IMR-90 (cell line): ENCODE measurements around the gene VAC14. TPM values are rescaled to one million over a fixed set of nuclear protein-coding genes. Genes with fewer than 3 reads are reported as not detected.

Source experiments
- ATAC-seq: fragments of 200-7000 bp; cut with Tn5 transposase; 2 replicates; pipeline ENCODE4 v1.9.1; 2020; ENCODE audit warnings: low read depth, mild to moderate bottlenecking, moderate library complexity
- BruUV-seq: library from RNA; stranded (reverse); fragments of 400-500 nt; replicated peaks from 2 replicates; lab custom pipeline; 2021; lab: Mats Ljungman, UMichigan
- CTCF ChIA-PET: fragments of 300-600 bp; formaldehyde crosslinking; extraction: SDS; loops from one replicate; lab custom pipeline; 2021; ENCODE audit warnings: antibody characterized with exemption; lab: Yijun Ruan, JAX
- POLR2A ChIA-PET: fragments of 300-600 bp; sonication (Branson Sonifier 250); formaldehyde crosslinking; loops from one replicate; lab custom pipeline; 2022; ENCODE audit warnings: antibody characterized with exemption; ENCODE audit not compliant: unreplicated experiment; lab: Charles Lee
- DNase-seq: peaks from one replicate; pipeline ENCODE4 v3.0.0; 2013
- H2AFZ ChIP-seq: replicated peaks from 2 replicates; pipeline ENCODE3; 2013; ENCODE audit warnings: low read length, mild to moderate bottlenecking; ENCODE audit not compliant: poor library complexity
- H2AK5ac ChIP-seq: 2 replicates; pipeline ENCODE4 v1.6.1; 2013; ENCODE audit warnings: low read depth, low read length, inconsistent platforms
- H2AK9ac ChIP-seq: replicated peaks from 2 replicates; pipeline ENCODE3; 2013; ENCODE audit warnings: mild to moderate bottlenecking, low read depth, low read length, moderate library complexity; ENCODE audit not compliant: poor library complexity
- H2BK120ac ChIP-seq: 2 replicates; pipeline ENCODE4 v1.6.1; 2013; ENCODE audit warnings: low read depth, low read length, inconsistent platforms
- H2BK15ac ChIP-seq: 3 replicates; pipeline ENCODE4 v1.6.1; 2013; ENCODE audit warnings: low read depth, low read length, inconsistent platforms
- H2BK20ac ChIP-seq: 2 replicates; pipeline ENCODE4 v1.6.1; 2013; ENCODE audit warnings: low read depth, mild to moderate bottlenecking, inconsistent platforms, low read length, moderate library complexity
- H2BK5ac ChIP-seq: 2 replicates; pipeline ENCODE4 v1.6.1; 2013; ENCODE audit warnings: mild to moderate bottlenecking, low read depth, low read length, inconsistent platforms; ENCODE audit not compliant: poor library complexity, severe bottlenecking
- H3K14ac ChIP-seq: replicated peaks from 2 replicates; pipeline ENCODE4 v1.6.1; 2013; ENCODE audit warnings: low read depth, low read length, inconsistent platforms
- H3K18ac ChIP-seq: 2 replicates; pipeline ENCODE4 v1.6.1; 2013; ENCODE audit warnings: low read depth, low read length, control low read depth
- H3K23ac ChIP-seq: 2 replicates; pipeline ENCODE4 v1.6.1; 2013; ENCODE audit warnings: low read depth, low read length, inconsistent platforms
- H3K27ac ChIP-seq: 2 replicates; pipeline ENCODE4 v1.5.1; 2013; ENCODE audit warnings: mild to moderate bottlenecking, control low read depth, low read length; ENCODE audit not compliant: insufficient read depth
- H3K27me3 ChIP-seq: 2 replicates; pipeline ENCODE4 v1.6.1; 2013; ENCODE audit warnings: low read length; ENCODE audit not compliant: control insufficient read depth, insufficient read depth
- H3K36me3 ChIP-seq: 2 replicates; pipeline ENCODE4 v1.6.1; 2013; ENCODE audit warnings: low read length, mixed read lengths; ENCODE audit not compliant: control insufficient read depth, insufficient read depth
- H3K4ac ChIP-seq: 2 replicates; pipeline ENCODE4 v1.6.1; 2013; ENCODE audit warnings: low read depth, low read length, inconsistent platforms
- H3K4me1 ChIP-seq: 2 replicates; pipeline ENCODE4 v1.6.1; 2013; ENCODE audit warnings: low read length, mixed read lengths; ENCODE audit not compliant: control insufficient read depth, insufficient read depth
- H3K4me2 ChIP-seq: 2 replicates; pipeline ENCODE4 v1.6.1; 2013; ENCODE audit warnings: low read depth, mild to moderate bottlenecking, control low read depth, low read length, moderate library complexity
- H3K4me3 ChIP-seq: 2 replicates; pipeline ENCODE4 v1.5.1; 2013; ENCODE audit warnings: low read depth, mild to moderate bottlenecking, control low read depth, low read length, moderate library complexity; ENCODE audit not compliant: insufficient read depth
- H3K56ac ChIP-seq: 2 replicates; pipeline ENCODE4 v1.6.1; 2013; ENCODE audit warnings: low read length, inconsistent platforms; ENCODE audit not compliant: insufficient read depth; ENCODE audit errors: extremely low read depth
- H3K79me1 ChIP-seq, 2 experiments: 2 replicates each; pipeline ENCODE4 v1.6.1; 2013; ENCODE audit warnings: low read length in 2 of 2, inconsistent platforms in 1 of 2, low read depth in 1 of 2
- H3K9ac ChIP-seq: 2 replicates; pipeline ENCODE4 v1.6.1; 2013; ENCODE audit warnings: low read depth, low read length, control low read depth
- H3K9me1 ChIP-seq: 2 replicates; pipeline ENCODE4 v1.6.1; 2013; ENCODE audit warnings: low read length, inconsistent platforms; ENCODE audit not compliant: insufficient read depth
- H3K9me3 ChIP-seq: 2 replicates; pipeline ENCODE4 v1.6.1; 2013; ENCODE audit warnings: low read length; ENCODE audit not compliant: control insufficient read depth, insufficient read depth
- H4K20me1 ChIP-seq: 2 replicates; pipeline ENCODE4 v1.6.1; 2013; ENCODE audit warnings: low read length, inconsistent platforms; ENCODE audit not compliant: insufficient read depth
- H4K5ac ChIP-seq: 2 replicates; pipeline ENCODE4 v1.6.1; 2013; ENCODE audit warnings: mild to moderate bottlenecking, low read depth, low read length, control low read depth
- H4K8ac ChIP-seq, 2 experiments: 2 replicates each; pipeline ENCODE4 v1.6.1; 2013; ENCODE audit warnings: low read depth in 2 of 2, low read length in 2 of 2, control low read depth in 1 of 2, inconsistent platforms in 1 of 2
- H4K91ac ChIP-seq: 2 replicates; pipeline ENCODE4 v1.6.1; 2013; ENCODE audit warnings: low read depth, low read length, inconsistent platforms; ENCODE audit not compliant: insufficient read depth
- BHLHE40 ChIP-seq: fragments of 150-350 bp; IDR thresholded peaks from 2 replicates; pipeline ENCODE4 v1.6.1; 2016; ENCODE audit warnings: mild to moderate bottlenecking, low read depth, low read length
- CEBPB ChIP-seq: IDR thresholded peaks from 2 replicates; pipeline ENCODE4 v1.6.1; 2012; ENCODE audit warnings: low read depth, low read length, improper control_type of control experiment
- CHD1 ChIP-seq: IDR thresholded peaks from 2 replicates; pipeline ENCODE4 v1.6.1; 2012; ENCODE audit warnings: low read depth, low read length, improper control_type of control experiment
- CTCF ChIP-seq: conservative IDR thresholded peaks from 2 replicates; pipeline ENCODE4 v1.5.1; 2012; ENCODE audit warnings: mild to moderate bottlenecking, low read depth, low read length, improper control_type of control experiment
- FOS ChIP-seq: fragments of 150-350 bp; IDR thresholded peaks from 2 replicates; pipeline ENCODE4 v1.6.1; 2016; ENCODE audit warnings: low read depth, low read length
- MAFK ChIP-seq: IDR thresholded peaks from 2 replicates; pipeline ENCODE4 v1.6.1; 2012; ENCODE audit warnings: low read depth, low read length, improper control_type of control experiment
- MAZ ChIP-seq: IDR thresholded peaks from 2 replicates; pipeline ENCODE4 v1.6.1; 2012; ENCODE audit warnings: low read depth, mild to moderate bottlenecking, low read length, improper control_type of control experiment, moderate library complexity, borderline replicate concordance
- NFE2L2 ChIP-seq: fragments of 150-350 bp; IDR thresholded peaks from 2 replicates; pipeline ENCODE4 v1.6.1; 2016; ENCODE audit warnings: low read depth, mild to moderate bottlenecking, low read length
- POLR2A ChIP-seq: IDR thresholded peaks from 2 replicates; pipeline ENCODE4 v1.6.1; 2012; ENCODE audit warnings: mild to moderate bottlenecking, low read depth, low read length
- RAD21 ChIP-seq: IDR thresholded peaks from 2 replicates; pipeline ENCODE4 v1.6.1; 2012; ENCODE audit warnings: low read length, improper control_type of control experiment
- RCOR1 ChIP-seq: IDR thresholded peaks from 2 replicates; pipeline ENCODE4 v1.6.1; 2012; ENCODE audit warnings: mild to moderate bottlenecking, low read length, improper control_type of control experiment; ENCODE audit not compliant: insufficient replicate concordance
- RFX5 ChIP-seq: IDR thresholded peaks from 2 replicates; pipeline ENCODE4 v1.8.0; 2012; ENCODE audit warnings: low read depth, mild to moderate bottlenecking, low read length, moderate library complexity
- SMC3 ChIP-seq: fragments of 150-350 bp; IDR thresholded peaks from 2 replicates; pipeline ENCODE4 v1.6.1; 2016; ENCODE audit warnings: low read depth, mild to moderate bottlenecking, antibody characterized with exemption, low read length, moderate library complexity
- USF2 ChIP-seq: fragments of 150-350 bp; IDR thresholded peaks from 2 replicates; pipeline ENCODE4 v1.6.1; 2017; ENCODE audit warnings: mild to moderate bottlenecking, antibody characterized with exemption, low read length, low read depth
- dilution Hi-C: fragments of 300-500 bp; cut with HindIII; formaldehyde crosslinking; loops from one replicate; pipeline ENCODE4 v1.14.3; 2018; ENCODE audit warnings: low sequenced_read_pairs; ENCODE audit not compliant: unreplicated experiment
- in situ Hi-C: fragments of 300-500 bp; cut with MboI; formaldehyde crosslinking; loops from 3 replicates; pipeline ENCODE4 v1.14.3; 2019; ENCODE audit warnings: low sequenced_read_pairs, inconsistent platforms, mixed read lengths
- intact Hi-C: fragments of 100-400 bp; cut with micrococcal nuclease; formaldehyde crosslinking; loops from 2 replicates; pipeline ENCODE4 v1.10.0; 2022
- polyA plus RNA-seq, 3 experiments: library from polyadenylated mRNA; depleted of rRNA; stranded (reverse); fragments of >200 nt; gene quantifications; 2 replicates each; pipeline ENCODE4 v1.2.3, GENCODE V29; 2012; ENCODE audit warnings: low replicate concordance in 1 of 3
- total RNA-seq: library from RNA; depleted of rRNA; stranded (reverse); fragments of >200 nt; gene quantifications from 2 replicates; pipeline ENCODE4 v1.2.3, GENCODE V29; 2012

VAC14 gene
- total and polyA plus RNA-seq, 2 of the 4 experiments (the other 2 are of a cell fraction): 21.1 to 40.2 TPM

GRCh38 chr16:70808371-70808770 lies 7.4 kb upstream of the VAC14 start:
- Histone ChIP-seq H3K9ac (no peak overlapping the region), H2AK9ac (no peak overlapping the region), H4K8ac (no peak overlapping the region), H3K79me1 (no peaks in the 10 kb centered on the region), H3K9me3 (peaks cover 5% of the 10 kb centered on the region; the same call in 1 of the 2 replicates), H2BK120ac (no peak overlapping the region), H2BK15ac (no peak overlapping the region), H3K27me3 (peaks cover 2% of the 10 kb centered on the region; the same call in 1 of the 2 replicates), H3K4me3 (no peak overlapping the region), H3K18ac (no peak overlapping the region), H3K4me2 (no peak overlapping the region), H3K9me1 (peaks cover 7% of the 10 kb centered on the region; the same call in 1 of the 2 replicates), H3K56ac (no peak overlapping the region), H3K23ac (no peak overlapping the region), H4K20me1 (no peaks in the 10 kb centered on the region), H2BK5ac (no peak overlapping the region), H4K91ac (no peak overlapping the region), H3K27ac (no peak overlapping the region), H2AFZ (no peak overlapping the region), H4K5ac (no peak overlapping the region), H3K36me3 (no peaks in the 10 kb centered on the region), H2AK5ac (no peak overlapping the region), H3K14ac (no peak overlapping the region), H2BK20ac (no peak overlapping the region), H3K4me1 (peaks cover 8% of the 10 kb centered on the region; the same call in 1 of the 2 replicates), H3K4ac (no peak overlapping the region)
- TF ChIP-seq MAFK (no peak), CEBPB (no peak), MAZ (no peak), RCOR1 (no peak), USF2 (no peak), RFX5 (no peak), BHLHE40 (no peak), RAD21 (no peak), SMC3 (no peak), CTCF (no peak), POLR2A (no peak), CHD1 (no peak), FOS (no peak), NFE2L2 (no peak)
- BruUV-seq: no TSS peak
- CTCF ChIA-PET: no interaction called here
- ATAC-seq (no peak), DNase-seq (no peak)
- in situ Hi-C loops: no loop called here
- intact Hi-C loops: no loop called here
- POLR2A ChIA-PET: no interaction called here
- dilution Hi-C loops: no loop called here
